Measurements from ENCODE around the gene DGKB. TPM values are rescaled to one million over a fixed set of nuclear protein-coding genes. Genes with fewer than 3 reads are reported as not detected.
A peak's percentile ranks its signal among the peaks of the same experiment; 100 is the strongest.

DGKB gene
- total RNA-seq, 2 donors from 2014 or later = 0.44 to 0.63 TPM

- no peak for DNase-seq (ENCODE audit: low spot score)
- H3K27ac ChIP-seq = no peak overlapping the region
- TF ChIP-seq CTCF (IDR thresholded peaks at IDR 0.05) = no peak
- H3K9me3 ChIP-seq = no peaks in the 10 kb centered on the region
- peaks cover 0 to 13% of the 10 kb centered on the region in 2 donors for H3K4me1 ChIP-seq
- H3K27me3 ChIP-seq = no peaks in the 10 kb centered on the region
- no peak overlapping the region for H3K4me3 ChIP-seq
- no peaks in the 10 kb centered on the region for H3K36me3 ChIP-seq
Measured at GRCh38 chr7:14765731-14766130, 136.8 kb downstream of the DGKB start.

GRCh38 chr7:14762561-14762960 is 140.0 kb downstream of the DGKB start:
- no peak overlapping the region for H3K4me3 ChIP-seq
- no peaks in the 10 kb centered on the region for H3K9me3 ChIP-seq
- peak overlapping the region in 1 of 2 donors; percentile 86 for H3K27ac ChIP-seq
- no peak for DNase-seq (ENCODE audit: low spot score)
- peaks cover 0 to 13% of the 10 kb centered on the region in 2 donors for H3K4me1 ChIP-seq
- H3K36me3 ChIP-seq = no peaks in the 10 kb centered on the region
- TF ChIP-seq CTCF (IDR thresholded peaks at IDR 0.05) = no peak
- H3K27me3 ChIP-seq = no peaks in the 10 kb centered on the region

GRCh38 chr7:14761510-14762296 is 140.8 kb downstream of the DGKB start:
- Histone ChIP-seq H3K4me1 (peaks cover 0 to 13% of the 10 kb centered on the region in 2 donors), H3K27me3 (no peaks in the 10 kb centered on the region), H3K4me3 (no peak overlapping the region), H3K9me3 (no peaks in the 10 kb centered on the region), H3K36me3 (no peaks in the 10 kb centered on the region), H3K27ac (peak overlapping the region; percentile 58 to 86)
- DNase-seq (ENCODE audit: low spot score) = peak; percentile 61
- no peak for TF ChIP-seq CTCF (IDR thresholded peaks at IDR 0.05)

GRCh38 chr7:14760730-14761478 is 141.6 kb downstream of the DGKB start:
- no peaks in the 10 kb centered on the region for H3K27me3 ChIP-seq
- TF ChIP-seq CTCF (IDR thresholded peaks at IDR 0.05) = no peak
- no peaks in the 10 kb centered on the region for H3K9me3 ChIP-seq
- H3K4me1 ChIP-seq = peaks cover 0 to 13% of the 10 kb centered on the region in 2 donors
- H3K27ac ChIP-seq = peak overlapping the region; percentile 58 to 86
- no peak for DNase-seq (ENCODE audit: low spot score)
- H3K4me3 ChIP-seq = no peak overlapping the region
- no peaks in the 10 kb centered on the region for H3K36me3 ChIP-seq

GRCh38 chr7:14759785-14760184 is 142.8 kb downstream of the DGKB start:
- DNase-seq (ENCODE audit: low spot score) = no peak
- Histone ChIP-seq H3K4me3 (no peak overlapping the region), H3K9me3 (no peaks in the 10 kb centered on the region), H3K4me1 (peaks cover 0 to 13% of the 10 kb centered on the region in 2 donors), H3K27me3 (no peaks in the 10 kb centered on the region), H3K27ac (no peak overlapping the region), H3K36me3 (no peaks in the 10 kb centered on the region)
- TF ChIP-seq CTCF (IDR thresholded peaks at IDR 0.05) = no peak
